Gastrocnemius medialis (tissue), 4 donors: Measurements from ENCODE around the gene NR0B2.

Experiments
- CTCF ChIP-seq, 5 experiments: fragments of 450-650 bp in 3 of 5; fragments of 200-600 bp in 2 of 5; sonication (generic) in 2 of 5; IDR thresholded peaks in 4 of 5; conservative IDR thresholded peaks in 1 of 5; 1 replicate in 4 of 5; 2 replicates in 1 of 5; pipeline ENCODE4 v1.5.1; 2016 to 2019; ENCODE audit warnings: antibody characterized with exemption in 5 of 5, mild to moderate bottlenecking in 3 of 5, moderate library complexity in 3 of 5
- POLR2A ChIP-seq, 2 donors: fragments of 450-650 bp; IDR thresholded peaks; one replicate each; pipeline ENCODE4 v1.6.1; 2017; ENCODE audit warnings: antibody characterized with exemption in 2 of 2, mild to moderate bottlenecking in 2 of 2, moderate library complexity in 2 of 2

GRCh38 chr1:26938659-26939025, 24.9 kb upstream of the NR0B2 start:
- TF ChIP-seq CTCF (IDR thresholded peaks at IDR 0.05 in 4 of 5, conservative IDR thresholded peaks at IDR 0.05 in 1 of 5) (no peak), POLR2A (IDR thresholded peaks at IDR 0.05) (no peak)
